ENCODE data around the gene DDIT3.

The DDIT3 gene

DNA sequence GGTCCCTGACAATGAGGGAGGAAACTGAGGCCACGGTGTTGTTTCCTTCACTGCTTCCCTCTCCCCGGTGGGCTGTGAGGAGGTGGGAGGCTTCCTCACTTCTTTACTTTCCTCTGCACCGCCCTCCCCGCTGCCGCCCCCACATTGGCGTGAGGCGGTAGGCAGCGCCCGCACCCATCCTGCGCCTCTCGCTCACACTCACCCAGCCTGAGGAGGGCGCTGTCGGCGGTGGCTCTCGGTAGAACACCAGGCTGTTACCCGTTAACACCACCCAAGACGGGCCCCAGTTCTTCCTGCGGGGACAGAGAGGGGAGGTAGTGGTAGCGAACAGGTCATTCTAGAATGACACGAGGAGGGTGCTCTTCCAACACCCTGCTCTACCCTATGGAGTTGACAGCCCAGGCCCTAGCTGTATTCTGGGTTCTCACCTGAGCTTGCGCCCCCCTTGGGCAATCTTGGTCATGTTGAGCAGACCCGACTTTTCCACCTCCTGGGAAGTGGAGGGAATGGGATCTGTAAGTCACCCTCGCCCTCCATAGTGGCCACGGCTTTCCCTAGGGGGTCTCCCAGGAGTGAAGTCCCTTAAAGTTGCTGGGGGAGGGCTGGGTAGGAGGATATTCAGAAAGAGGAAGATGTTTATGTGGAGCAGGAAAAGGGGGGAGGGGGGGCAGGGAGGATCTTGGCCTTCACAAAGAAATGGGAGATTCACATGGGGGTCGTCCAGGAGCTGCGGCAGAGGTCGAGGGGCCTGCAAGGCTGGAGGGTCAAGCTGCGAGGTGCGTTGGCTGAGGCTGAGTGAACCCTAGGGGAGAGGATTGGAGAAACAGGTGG lies 43.9 kb downstream of the DDIT3 start:
- no peaks in the 10 kb centered on the region for H3K36me3 ChIP-seq (ENCODE audit: low read depth)
- H3K9me3 ChIP-seq (ENCODE audit: severe bottlenecking): no peaks in the 10 kb centered on the region
- H3K4me1 ChIP-seq (ENCODE audit: insufficient read depth, poor library complexity, severe bottlenecking): no peaks in the 10 kb centered on the region
- TF ChIP-seq, protein P1, sequence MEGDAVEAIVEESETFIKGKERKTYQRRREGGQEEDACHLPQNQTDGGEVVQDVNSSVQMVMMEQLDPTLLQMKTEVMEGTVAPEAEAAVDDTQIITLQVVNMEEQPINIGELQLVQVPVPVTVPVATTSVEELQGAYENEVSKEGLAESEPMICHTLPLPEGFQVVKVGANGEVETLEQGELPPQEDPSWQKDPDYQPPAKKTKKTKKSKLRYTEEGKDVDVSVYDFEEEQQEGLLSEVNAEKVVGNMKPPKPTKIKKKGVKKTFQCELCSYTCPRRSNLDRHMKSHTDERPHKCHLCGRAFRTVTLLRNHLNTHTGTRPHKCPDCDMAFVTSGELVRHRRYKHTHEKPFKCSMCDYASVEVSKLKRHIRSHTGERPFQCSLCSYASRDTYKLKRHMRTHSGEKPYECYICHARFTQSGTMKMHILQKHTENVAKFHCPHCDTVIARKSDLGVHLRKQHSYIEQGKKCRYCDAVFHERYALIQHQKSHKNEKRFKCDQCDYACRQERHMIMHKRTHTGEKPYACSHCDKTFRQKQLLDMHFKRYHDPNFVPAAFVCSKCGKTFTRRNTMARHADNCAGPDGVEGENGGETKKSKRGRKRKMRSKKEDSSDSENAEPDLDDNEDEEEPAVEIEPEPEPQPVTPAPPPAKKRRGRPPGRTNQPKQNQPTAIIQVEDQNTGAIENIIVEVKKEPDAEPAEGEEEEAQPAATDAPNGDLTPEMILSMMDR (IDR thresholded peaks at IDR 0.05; ENCODE audit: poor library complexity, severe bottlenecking): peak; percentile 12
- no peak overlapping the region for H3K4me3 ChIP-seq (ENCODE audit: severe bottlenecking)
- ATAC-seq (ENCODE audit: low read depth) (no peak), DNase-seq (ENCODE audit: low spot score) (no peak)
- peaks cover 47% of the 10 kb centered on the region for H3K27me3 ChIP-seq (ENCODE audit: insufficient read depth, poor library complexity, severe bottlenecking)
- H3K27ac ChIP-seq (ENCODE audit: poor library complexity, severe bottlenecking): no peak overlapping the region

DNA sequence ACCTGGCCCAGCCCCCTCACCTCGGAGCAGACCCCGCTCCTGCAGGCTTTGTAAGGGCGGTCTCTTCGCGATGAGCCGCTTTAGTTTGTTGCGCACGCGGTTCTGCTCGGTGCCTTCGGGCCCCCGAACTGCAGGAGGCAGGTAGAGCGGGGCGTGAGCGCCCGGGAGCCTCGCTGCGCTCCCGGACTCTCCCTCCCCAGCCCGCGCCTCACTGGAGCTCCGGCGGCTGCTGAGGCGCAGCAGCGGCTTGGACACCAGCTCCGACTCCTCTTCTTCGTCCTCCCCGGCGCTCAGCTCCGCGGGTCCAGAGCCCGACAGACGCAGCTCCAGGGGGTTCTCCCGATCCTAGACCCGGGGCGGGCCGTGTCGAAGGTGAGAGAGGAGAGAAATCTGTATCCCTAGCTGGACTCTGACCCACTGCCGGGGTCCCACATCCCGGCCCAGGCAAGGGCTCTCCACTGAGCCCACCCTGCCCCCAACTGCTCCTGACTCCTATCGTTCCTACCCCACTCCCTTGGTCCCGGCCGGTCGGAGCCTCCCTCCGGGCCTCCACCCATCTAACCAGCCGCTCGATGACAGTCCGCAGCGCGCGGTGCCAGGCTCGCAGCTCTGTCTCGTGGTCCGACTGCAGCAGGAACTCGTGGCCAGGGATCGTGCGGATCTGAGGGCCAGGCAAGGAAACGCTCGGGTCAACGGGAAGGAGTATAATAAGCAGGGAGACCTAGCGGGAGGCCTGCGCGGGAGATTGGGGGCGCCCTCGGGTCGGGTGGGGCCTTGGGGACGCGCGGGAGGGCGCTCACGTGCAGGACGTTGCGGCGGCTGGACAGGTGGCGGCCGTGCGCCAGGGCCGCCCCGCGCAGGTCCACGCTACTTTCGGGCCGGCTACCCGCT lies 44.8 kb downstream of the DDIT3 start:
- no peaks in the 10 kb centered on the region for H3K9me3 ChIP-seq (ENCODE audit: severe bottlenecking)
- TF ChIP-seq, protein P1 (IDR thresholded peaks at IDR 0.05; ENCODE audit: poor library complexity, severe bottlenecking): no peak
- no peaks in the 10 kb centered on the region for H3K36me3 ChIP-seq (ENCODE audit: low read depth)
- DNase-seq (ENCODE audit: low spot score) (no peak), ATAC-seq (ENCODE audit: low read depth) (peak; percentile 60)
- peaks cover 47% of the 10 kb centered on the region for H3K27me3 ChIP-seq (ENCODE audit: insufficient read depth, poor library complexity, severe bottlenecking)
- no peak overlapping the region for H3K4me3 ChIP-seq (ENCODE audit: severe bottlenecking)
- no peaks in the 10 kb centered on the region for H3K4me1 ChIP-seq (ENCODE audit: insufficient read depth, poor library complexity, severe bottlenecking)
- H3K27ac ChIP-seq (ENCODE audit: poor library complexity, severe bottlenecking): no peak overlapping the region

DNA sequence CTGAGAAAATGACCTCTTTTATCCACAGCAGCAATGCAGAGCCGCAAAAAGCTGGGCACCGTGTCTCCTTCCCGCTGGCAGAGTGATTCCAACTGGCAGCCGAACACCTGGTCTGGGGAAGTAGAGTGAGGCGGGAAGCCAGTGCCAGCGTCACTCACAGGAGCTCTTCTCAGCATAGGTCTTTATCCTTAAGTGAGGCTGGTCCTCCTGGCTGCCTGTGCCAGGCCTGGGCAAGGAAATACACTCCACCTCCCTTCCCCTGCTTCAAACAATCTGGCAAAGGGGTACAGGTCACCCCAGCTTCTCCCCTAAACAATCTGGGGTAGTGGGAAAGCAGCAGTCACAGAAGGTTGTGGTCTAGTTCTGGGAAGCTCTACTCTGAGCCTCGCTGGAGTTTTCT lies 45.5 kb downstream of the DDIT3 start:
- no peak overlapping the region for H3K27ac ChIP-seq (ENCODE audit: poor library complexity, severe bottlenecking)
- no peak for DNase-seq (ENCODE audit: low spot score)
- no peak overlapping the region for H3K4me3 ChIP-seq (ENCODE audit: severe bottlenecking)
- peaks cover 47% of the 10 kb centered on the region for H3K27me3 ChIP-seq (ENCODE audit: insufficient read depth, poor library complexity, severe bottlenecking)
- ATAC-seq (ENCODE audit: low read depth): no peak
- H3K4me1 ChIP-seq (ENCODE audit: insufficient read depth, poor library complexity, severe bottlenecking): no peaks in the 10 kb centered on the region
- no peaks in the 10 kb centered on the region for H3K36me3 ChIP-seq (ENCODE audit: low read depth)
- TF ChIP-seq, protein P1 (IDR thresholded peaks at IDR 0.05; ENCODE audit: poor library complexity, severe bottlenecking): no peak
- no peaks in the 10 kb centered on the region for H3K9me3 ChIP-seq (ENCODE audit: severe bottlenecking)

DNA sequence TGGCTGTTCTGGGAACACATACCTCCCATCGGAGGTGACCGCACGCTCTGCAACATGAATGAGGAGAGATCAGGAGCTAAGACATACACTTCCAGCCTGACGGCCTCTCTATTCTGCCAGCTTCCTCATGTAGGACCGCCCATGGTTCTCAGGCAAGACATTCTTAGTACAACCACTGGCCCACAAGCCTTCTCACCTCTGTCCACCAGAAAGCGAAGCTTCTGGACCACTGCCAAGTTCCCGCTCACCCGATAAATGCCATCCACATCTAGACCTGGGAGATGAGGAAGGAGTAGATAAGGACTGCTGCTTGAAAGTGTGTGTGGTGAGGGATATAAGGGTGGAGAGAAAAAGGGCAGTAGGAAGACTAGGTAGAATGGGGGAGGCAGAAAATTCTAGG lies 45.9 kb downstream of the DDIT3 start:
- Histone ChIP-seq H3K36me3 (ENCODE audit: low read depth) (no peaks in the 10 kb centered on the region), H3K4me1 (ENCODE audit: insufficient read depth, poor library complexity, severe bottlenecking) (no peaks in the 10 kb centered on the region), H3K27ac (ENCODE audit: poor library complexity, severe bottlenecking) (no peak overlapping the region), H3K4me3 (ENCODE audit: severe bottlenecking) (no peak overlapping the region), H3K27me3 (ENCODE audit: insufficient read depth, poor library complexity, severe bottlenecking) (peaks cover 47% of the 10 kb centered on the region), H3K9me3 (ENCODE audit: severe bottlenecking) (no peaks in the 10 kb centered on the region)
- ATAC-seq (ENCODE audit: low read depth) (no peak), DNase-seq (ENCODE audit: low spot score) (no peak)
- TF ChIP-seq, protein P1 (IDR thresholded peaks at IDR 0.05; ENCODE audit: poor library complexity, severe bottlenecking): no peak
